Measurements from ENCODE around the gene VSNL1. TPM values are rescaled to one million over a fixed set of nuclear protein-coding genes. Genes with fewer than 3 reads are reported as not detected.

VSNL1 gene
- total RNA-seq, 1 donor from 2014 or later = not detected

GRCh38 chr2:17689010-17689409 is 148.5 kb downstream of the VSNL1 start:
- DNase-seq (ENCODE audit: low read depth in 2 of 2) = no peak

- no peak for DNase-seq (ENCODE audit: low read depth in 2 of 2)
Measured at GRCh38 chr2:17690776-17691175, 150.3 kb downstream of the VSNL1 start.

Other genes starting within 250 kb of the VSNL1 start
- gene RAD51AP2, start 22.3 kb upstream of the VSNL1 start, total RNA-seq = not detected in 2 replicates
- gene SMC6, start 213.1 kb downstream of the VSNL1 start, total RNA-seq = 10.9 and 12.4 TPM in 2 replicates
- gene GEN1, start 213.4 kb downstream of the VSNL1 start, total RNA-seq = 3.0 and 4.4 TPM in 2 replicates

Data from lung microvascular endothelial cell (primary cell).